HepG2 (cell line): ENCODE measurements around the gene NUBP2. TPM values are rescaled to one million over a fixed set of nuclear protein-coding genes. Genes with fewer than 3 reads are reported as not detected.

Experiments used
- BCL6 ChIP-seq: IDR thresholded peaks from 2 replicates; pipeline ENCODE4 v1.6.1; 2016; ENCODE audit warnings: missing genetic modification reagents, missing compliant biosample characterization
- DNMT3B ChIP-seq: conservative IDR thresholded peaks from 2 replicates; pipeline ENCODE4 v1.6.1; 2016; ENCODE audit warnings: missing biosample characterization, control low read depth
- GTF3A ChIP-seq: sonication (generic); formaldehyde crosslinking; conservative IDR thresholded peaks from 2 replicates; pipeline ENCODE4 v1.4.0; 2020; ENCODE audit warnings: mild to moderate bottlenecking, missing genetic modification reagents
- IKZF1 ChIP-seq: fragments of 450-650 bp; IDR thresholded peaks from 2 replicates; pipeline ENCODE4 v1.7.1; 2016
- IRF2 ChIP-seq: IDR thresholded peaks from 2 replicates; pipeline ENCODE4 v1.6.1; 2018; ENCODE audit warnings: missing genetic modification reagents, missing compliant biosample characterization
- KLF15 ChIP-seq: sonication (generic); formaldehyde crosslinking; IDR thresholded peaks from 2 replicates; pipeline ENCODE4 v1.8.1; 2023; ENCODE audit warnings: borderline replicate concordance, mild to moderate bottlenecking, inconsistent platforms, missing genetic modification reagents, mixed read lengths
- KLF16 ChIP-seq, 2 experiments: sonication (generic) in 1 of 2; formaldehyde crosslinking in 1 of 2; IDR thresholded peaks; 2 replicates each; pipeline versions ENCODE4 v1.6.1 to v1.8.0; 2016 to 2023; ENCODE audit warnings: missing genetic modification reagents in 2 of 2, missing compliant biosample characterization in 1 of 2
- PAF1 ChIP-seq: IDR thresholded peaks from 2 replicates; pipeline ENCODE4 v1.6.1; 2016; ENCODE audit warnings: missing genetic modification reagents, missing compliant biosample characterization
- RFX5 ChIP-seq: IDR thresholded peaks from 2 replicates; pipeline ENCODE4 v1.6.1; 2011; ENCODE audit warnings: low read depth, low read length, improper control_type of control experiment
- SIX1 ChIP-seq: sonication (generic); formaldehyde crosslinking; IDR thresholded peaks from 2 replicates; pipeline ENCODE4 v1.4.0; 2020; ENCODE audit warnings: missing genetic modification reagents, borderline replicate concordance
- SP2 ChIP-seq: sonication (generic); formaldehyde crosslinking; IDR thresholded peaks from 2 replicates; pipeline ENCODE4 v1.5.1; 2020; ENCODE audit warnings: mild to moderate bottlenecking, missing genetic modification reagents
- SPEN ChIP-seq: sonication (generic); formaldehyde crosslinking; IDR thresholded peaks from 2 replicates; pipeline ENCODE4 v1.5.1; 2020; ENCODE audit warnings: low read depth, mild to moderate bottlenecking, missing genetic modification reagents
- SRY ChIP-seq: sonication (generic); formaldehyde crosslinking; IDR thresholded peaks from 2 replicates; pipeline ENCODE4 v1.8.0; 2022; ENCODE audit warnings: mild to moderate bottlenecking, missing genetic modification reagents
- TBP ChIP-seq: sonication (generic); formaldehyde crosslinking; IDR thresholded peaks from 2 replicates; pipeline ENCODE4 v1.5.0; 2020; ENCODE audit warnings: missing genetic modification reagents
- TCF7L2 ChIP-seq: IDR thresholded peaks from 2 replicates; pipeline ENCODE4 v1.6.1; 2011; ENCODE audit warnings: mild to moderate bottlenecking, low read depth, low read length, moderate library complexity
- YY1 ChIP-seq: IDR thresholded peaks from 2 replicates; pipeline ENCODE4 v1.6.1; 2011; ENCODE audit warnings: low read length, low read depth, moderate library complexity, mild to moderate bottlenecking; ENCODE audit not compliant: insufficient read depth, insufficient replicate concordance
- ZNF124 ChIP-seq: sonication (generic); formaldehyde crosslinking; IDR thresholded peaks from 2 replicates; pipeline ENCODE4 v1.4.0; 2020; ENCODE audit warnings: missing genetic modification reagents
- ZNF224 ChIP-seq: sonication (generic); formaldehyde crosslinking; IDR thresholded peaks from 2 replicates; pipeline ENCODE4 v1.5.0; 2020; ENCODE audit warnings: mild to moderate bottlenecking, missing genetic modification reagents
- ZNF230 ChIP-seq: sonication (generic); formaldehyde crosslinking; IDR thresholded peaks from 2 replicates; pipeline ENCODE4 v1.4.0; 2020; ENCODE audit warnings: mild to moderate bottlenecking, missing genetic modification reagents
- ZNF382 ChIP-seq: sonication (generic); formaldehyde crosslinking; IDR thresholded peaks from 2 replicates; pipeline ENCODE4 v1.5.0; 2020; ENCODE audit warnings: missing genetic modification reagents, mild to moderate bottlenecking, borderline replicate concordance
- ZNF614 ChIP-seq: IDR thresholded peaks from 2 replicates; pipeline ENCODE4 v1.6.1; 2018; ENCODE audit warnings: missing biosample characterization, missing genetic modification reagents, inconsistent platforms, borderline replicate concordance
- ZNF720 ChIP-seq: sonication (generic); formaldehyde crosslinking; IDR thresholded peaks from 2 replicates; pipeline ENCODE4 v1.4.0; 2020; ENCODE audit warnings: missing genetic modification reagents
- polyA plus RNA-seq, 8 experiments: library from polyadenylated mRNA; depleted of rRNA in 3 of 8; stranded (reverse) in 7 of 8; unstranded in 1 of 8; fragments of >200 nt; fragmentation: Illumina TruSeq in 4 of 8; extraction: Trizol in 4 of 8; gene quantifications; 2 replicates each; pipeline versions ENCODE4 v1.2.1 to v1.2.3, GENCODE V29; 2011 to 2016; ENCODE audit warnings: low read depth in 4 of 8, missing spikeins in 1 of 8, mixed read lengths in 1 of 8; ENCODE audit not compliant: insufficient read depth in 1 of 8
- total RNA-seq, 5 experiments: library from RNA; depleted of rRNA; stranded (reverse); fragments of >200 nt; fragmentation: Illumina TruSeq; extraction: Trizol; gene quantifications; 2 replicates each; pipeline ENCODE4 v1.2.3, GENCODE V29; 2016; ENCODE audit warnings: low read depth in 1 of 5
- TF ChIP-seq, protein P1 (sequence below): sonication (generic); formaldehyde crosslinking; IDR thresholded peaks from 2 replicates; pipeline ENCODE4 v1.5.1; 2020; ENCODE audit warnings: missing genetic modification reagents, mild to moderate bottlenecking, borderline replicate concordance
- TF ChIP-seq, protein P2 (sequence below): IDR thresholded peaks from 2 replicates; pipeline ENCODE4 v1.6.1; 2016; ENCODE audit warnings: missing biosample characterization, missing genetic modification reagents, low read depth
- TF ChIP-seq, protein P3 (sequence below): sonication (generic); formaldehyde crosslinking; IDR thresholded peaks from 2 replicates; pipeline ENCODE4 v1.8.0; 2022; ENCODE audit warnings: missing genetic modification reagents, mild to moderate bottlenecking, borderline replicate concordance
- TF ChIP-seq, protein P4 (sequence below): sonication (generic); formaldehyde crosslinking; IDR thresholded peaks from 2 replicates; pipeline ENCODE4 v1.4.0; 2020; ENCODE audit warnings: missing genetic modification reagents
- TF ChIP-seq, protein P5 (sequence below): IDR thresholded peaks from 2 replicates; pipeline ENCODE4 v1.6.1; 2016; ENCODE audit warnings: mild to moderate bottlenecking, missing biosample characterization, missing genetic modification reagents

NUBP2 gene
- total and polyA plus RNA-seq, 2 of the 13 experiments (the other 11 are each of a cell fraction or from before 2014, with no cell fraction given) = 25.7 to 61.5 TPM

DNA sequence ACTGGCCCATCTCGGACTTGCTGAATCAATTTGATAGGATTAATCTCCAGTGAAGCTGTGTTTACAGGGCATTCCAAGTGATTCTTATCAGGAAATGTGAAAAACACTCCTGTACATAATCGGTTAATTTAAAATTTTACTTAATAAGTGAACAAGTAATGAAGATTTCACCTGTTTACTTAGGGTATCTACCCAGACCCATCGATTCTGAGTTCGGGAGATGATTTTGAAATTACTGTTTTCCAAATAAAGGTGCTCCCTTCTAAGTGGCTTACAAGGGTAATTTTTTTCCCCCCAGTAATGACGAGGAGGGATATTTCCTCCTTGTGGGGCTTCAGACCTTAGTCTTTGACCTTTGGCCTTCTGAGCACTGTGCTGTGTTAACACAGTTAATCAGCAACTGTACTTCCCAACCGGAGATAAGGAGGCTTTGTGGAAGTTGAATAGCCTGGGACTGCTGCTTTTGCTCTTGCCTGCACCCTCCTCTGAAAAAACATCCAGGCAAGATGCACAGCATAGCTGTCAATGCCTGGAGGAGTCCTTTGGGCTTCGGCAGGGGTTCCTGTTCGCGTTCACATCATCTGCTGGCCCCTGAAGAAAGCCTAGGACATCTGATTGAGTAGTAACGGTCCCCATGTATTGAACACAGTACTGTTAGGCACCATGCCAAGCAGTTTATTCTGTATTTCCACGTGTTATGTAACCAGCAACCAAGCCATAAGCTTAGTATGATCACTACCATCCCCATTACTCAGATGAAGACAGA lies 46.1 kb downstream of the NUBP2 start (continued):
- TF ChIP-seq IKZF1 (no peak), KLF16 (CRISPR knock-in tag; IDR thresholded peaks at IDR 0.05) (no peak), TCF7L2 (no peak), IRF2 (CRISPR knock-in tag) (no peak; the same call in 1 of the 2 replicates), ZNF230 (CRISPR knock-in tag) (peak; percentile 74; the same call in 1 of the 2 replicates), SRY (CRISPR knock-in tag) (no peak; the same call in 1 of the 2 replicates), DNMT3B (CRISPR knock-in tag) (no peak), PAF1 (CRISPR knock-in tag) (no peak), YY1 (no peak), ZNF382 (CRISPR knock-in tag) (no peak), RFX5 (no peak), SP2 (CRISPR knock-in tag) (no peak), GTF3A (CRISPR knock-in tag) (no peak), ZNF720 (CRISPR knock-in tag) (no peak), ZNF224 (CRISPR knock-in tag) (no peak), BCL6 (CRISPR knock-in tag) (peak; percentile 41; the same call in 1 of the 2 replicates), SPEN (CRISPR knock-in tag) (peak; percentile 49; the same call in 1 of the 2 replicates), TBP (CRISPR knock-in tag) (no peak), SIX1 (CRISPR knock-in tag) (no peak), ZNF614 (CRISPR knock-in tag) (peak; percentile 79; the same call in 1 of the 2 replicates), ZNF124 (CRISPR knock-in tag) (peak; percentile 79; the same call in 1 of the 2 replicates), KLF15 (CRISPR knock-in tag) (no peak)
- TF ChIP-seq, protein P1, sequence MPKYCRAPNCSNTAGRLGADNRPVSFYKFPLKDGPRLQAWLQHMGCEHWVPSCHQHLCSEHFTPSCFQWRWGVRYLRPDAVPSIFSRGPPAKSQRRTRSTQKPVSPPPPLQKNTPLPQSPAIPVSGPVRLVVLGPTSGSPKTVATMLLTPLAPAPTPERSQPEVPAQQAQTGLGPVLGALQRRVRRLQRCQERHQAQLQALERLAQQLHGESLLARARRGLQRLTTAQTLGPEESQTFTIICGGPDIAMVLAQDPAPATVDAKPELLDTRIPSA (CRISPR knock-in tag) = no peak
- TF ChIP-seq, protein P2, sequence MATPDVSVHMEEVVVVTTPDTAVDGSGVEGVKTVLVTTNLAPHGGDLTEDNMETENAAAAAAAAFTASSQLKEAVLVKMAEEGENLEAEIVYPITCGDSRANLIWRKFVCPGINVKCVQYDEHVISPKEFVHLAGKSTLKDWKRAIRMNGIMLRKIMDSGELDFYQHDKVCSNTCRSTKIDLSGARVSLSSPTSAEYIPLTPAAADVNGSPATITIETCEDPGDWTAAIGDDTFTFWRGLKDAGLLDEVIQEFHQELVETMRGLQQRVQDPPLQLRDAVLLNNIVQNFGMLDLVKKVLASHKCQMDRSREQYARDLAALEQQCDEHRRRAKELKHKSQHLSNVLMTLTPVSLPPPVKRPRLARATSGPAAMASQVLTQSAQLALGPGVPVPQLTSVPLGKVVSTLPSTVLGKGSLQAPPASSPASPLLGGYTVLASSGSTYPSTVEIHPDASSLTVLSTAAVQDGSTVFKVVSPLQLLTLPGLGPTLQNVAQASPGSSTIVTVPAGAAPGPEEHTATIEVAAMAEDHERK (CRISPR knock-in tag) = no peak
- TF ChIP-seq, protein P3, sequence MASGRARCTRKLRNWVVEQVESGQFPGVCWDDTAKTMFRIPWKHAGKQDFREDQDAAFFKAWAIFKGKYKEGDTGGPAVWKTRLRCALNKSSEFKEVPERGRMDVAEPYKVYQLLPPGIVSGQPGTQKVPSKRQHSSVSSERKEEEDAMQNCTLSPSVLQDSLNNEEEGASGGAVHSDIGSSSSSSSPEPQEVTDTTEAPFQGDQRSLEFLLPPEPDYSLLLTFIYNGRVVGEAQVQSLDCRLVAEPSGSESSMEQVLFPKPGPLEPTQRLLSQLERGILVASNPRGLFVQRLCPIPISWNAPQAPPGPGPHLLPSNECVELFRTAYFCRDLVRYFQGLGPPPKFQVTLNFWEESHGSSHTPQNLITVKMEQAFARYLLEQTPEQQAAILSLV (CRISPR knock-in tag) = no peak
- TF ChIP-seq, protein P4, sequence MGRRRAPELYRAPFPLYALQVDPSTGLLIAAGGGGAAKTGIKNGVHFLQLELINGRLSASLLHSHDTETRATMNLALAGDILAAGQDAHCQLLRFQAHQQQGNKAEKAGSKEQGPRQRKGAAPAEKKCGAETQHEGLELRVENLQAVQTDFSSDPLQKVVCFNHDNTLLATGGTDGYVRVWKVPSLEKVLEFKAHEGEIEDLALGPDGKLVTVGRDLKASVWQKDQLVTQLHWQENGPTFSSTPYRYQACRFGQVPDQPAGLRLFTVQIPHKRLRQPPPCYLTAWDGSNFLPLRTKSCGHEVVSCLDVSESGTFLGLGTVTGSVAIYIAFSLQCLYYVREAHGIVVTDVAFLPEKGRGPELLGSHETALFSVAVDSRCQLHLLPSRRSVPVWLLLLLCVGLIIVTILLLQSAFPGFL = no peak
- TF ChIP-seq, protein P5, sequence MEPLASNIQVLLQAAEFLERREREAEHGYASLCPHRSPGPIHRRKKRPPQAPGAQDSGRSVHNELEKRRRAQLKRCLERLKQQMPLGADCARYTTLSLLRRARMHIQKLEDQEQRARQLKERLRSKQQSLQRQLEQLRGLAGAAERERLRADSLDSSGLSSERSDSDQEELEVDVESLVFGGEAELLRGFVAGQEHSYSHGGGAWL (CRISPR knock-in tag) = no peak
